Measurements from ENCODE around the gene STARD5. TPM values are rescaled to one million over a fixed set of nuclear protein-coding genes. Genes with fewer than 3 reads are reported as not detected.

STARD5 gene
- total and polyA plus RNA-seq, 2 of the 4 experiments (the other 2 are of a cell fraction): 5.0 to 22.8 TPM

DNA sequence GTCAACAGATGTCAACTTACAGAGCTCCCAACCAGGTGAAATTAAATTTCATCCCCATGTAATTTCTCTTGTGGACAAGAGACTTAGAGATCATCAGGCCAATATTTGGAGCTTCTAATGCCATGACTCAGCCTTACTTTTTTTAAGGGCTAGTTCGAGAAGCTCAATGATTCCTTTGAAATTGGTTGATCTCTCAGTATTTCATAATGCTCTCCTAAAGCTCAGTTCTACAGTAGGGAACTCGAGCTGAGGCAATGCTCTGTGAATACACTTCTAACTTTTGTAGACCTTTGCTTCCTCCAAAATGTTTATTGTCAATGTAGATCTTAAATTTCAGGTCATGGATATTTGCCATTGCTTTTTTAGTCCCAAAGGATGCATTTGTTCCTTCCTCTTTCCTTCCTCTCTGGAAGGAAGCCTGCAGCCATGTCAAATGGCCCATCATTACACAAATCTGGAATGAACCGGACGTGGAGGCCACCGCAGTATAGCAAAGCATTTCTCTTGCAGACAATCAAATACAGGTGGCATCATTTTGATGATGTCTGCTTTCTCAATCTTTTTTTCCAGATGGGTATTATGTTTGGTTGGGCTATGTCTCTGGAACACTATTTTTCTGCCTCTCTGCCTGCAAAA is 28.3 kb downstream of the STARD5 start:
- ATAC-seq (ENCODE audit: low read depth) (no peak; the same call in 1 of the 2 replicates), DNase-seq (no peak)
- Histone ChIP-seq H2BK15ac (ENCODE audit: low read depth, low read length) (no peak overlapping the region), H3K9me1 (ENCODE audit: insufficient read depth, low read length) (peaks cover 15% of the 10 kb centered on the region), H3K23ac (ENCODE audit: low read depth, low read length) (no peak overlapping the region), H2BK5ac (ENCODE audit: low read depth, low read length, poor library complexity, severe bottlenecking) (no peak overlapping the region), H3K79me1 (ENCODE audit: low read depth in 1 of 2, low read length in 2 of 2) (no peaks in the 10 kb centered on the region), H3K27ac (ENCODE audit: insufficient read depth, low read length) (no peak overlapping the region), H4K20me1 (ENCODE audit: insufficient read depth, low read length) (no peaks in the 10 kb centered on the region), H2BK120ac (ENCODE audit: low read depth, low read length) (no peak overlapping the region), H4K5ac (ENCODE audit: low read depth, low read length) (no peak overlapping the region), H4K8ac (ENCODE audit: low read depth in 2 of 2, low read length in 2 of 2) (no peak overlapping the region), H3K18ac (ENCODE audit: low read depth, low read length) (no peak overlapping the region), H2AFZ (replicated peaks; ENCODE audit: low read length, poor library complexity) (no peak overlapping the region), H2AK5ac (ENCODE audit: low read depth, low read length) (no peak overlapping the region), H2BK20ac (ENCODE audit: low read depth, low read length) (no peak overlapping the region), H3K9ac (ENCODE audit: low read depth, low read length) (no peak overlapping the region), H3K4me1 (ENCODE audit: control insufficient read depth, insufficient read depth, low read length) (no peaks in the 10 kb centered on the region), H3K4ac (ENCODE audit: low read depth, low read length) (no peak overlapping the region), H3K27me3 (ENCODE audit: control insufficient read depth, insufficient read depth, low read length) (no peaks in the 10 kb centered on the region), H3K4me3 (ENCODE audit: insufficient read depth, low read depth, low read length) (no peak overlapping the region), H3K14ac (replicated peaks; ENCODE audit: low read depth, low read length) (no peak overlapping the region), H4K91ac (ENCODE audit: insufficient read depth, low read depth, low read length) (no peak overlapping the region), H3K56ac (ENCODE audit: extremely low read depth, insufficient read depth, low read length) (no peak overlapping the region), H3K9me3 (ENCODE audit: control insufficient read depth, insufficient read depth, low read length) (no peaks in the 10 kb centered on the region), H3K36me3 (ENCODE audit: control insufficient read depth, insufficient read depth, low read length) (peaks cover 15% of the 10 kb centered on the region; the same call in 1 of the 2 replicates), H3K4me2 (ENCODE audit: low read depth, low read length) (no peak overlapping the region), H2AK9ac (replicated peaks; ENCODE audit: low read depth, low read length, poor library complexity) (no peak overlapping the region)
- no peak for TF ChIP-seq RAD21 (IDR thresholded peaks at IDR 0.05; ENCODE audit: low read length)
- TF ChIP-seq MAZ (IDR thresholded peaks at IDR 0.05; ENCODE audit: borderline replicate concordance, low read depth, low read length): no peak
- TF ChIP-seq POLR2A (IDR thresholded peaks at IDR 0.05; ENCODE audit: low read depth, low read length): no peak
- no peak for TF ChIP-seq RFX5 (IDR thresholded peaks at IDR 0.05; ENCODE audit: low read depth, low read length)
- TF ChIP-seq, protein P1, sequence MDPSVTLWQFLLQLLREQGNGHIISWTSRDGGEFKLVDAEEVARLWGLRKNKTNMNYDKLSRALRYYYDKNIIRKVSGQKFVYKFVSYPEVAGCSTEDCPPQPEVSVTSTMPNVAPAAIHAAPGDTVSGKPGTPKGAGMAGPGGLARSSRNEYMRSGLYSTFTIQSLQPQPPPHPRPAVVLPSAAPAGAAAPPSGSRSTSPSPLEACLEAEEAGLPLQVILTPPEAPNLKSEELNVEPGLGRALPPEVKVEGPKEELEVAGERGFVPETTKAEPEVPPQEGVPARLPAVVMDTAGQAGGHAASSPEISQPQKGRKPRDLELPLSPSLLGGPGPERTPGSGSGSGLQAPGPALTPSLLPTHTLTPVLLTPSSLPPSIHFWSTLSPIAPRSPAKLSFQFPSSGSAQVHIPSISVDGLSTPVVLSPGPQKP (IDR thresholded peaks at IDR 0.05; ENCODE audit: borderline replicate concordance, low read depth, low read length): no peak
- TF ChIP-seq, protein P2, sequence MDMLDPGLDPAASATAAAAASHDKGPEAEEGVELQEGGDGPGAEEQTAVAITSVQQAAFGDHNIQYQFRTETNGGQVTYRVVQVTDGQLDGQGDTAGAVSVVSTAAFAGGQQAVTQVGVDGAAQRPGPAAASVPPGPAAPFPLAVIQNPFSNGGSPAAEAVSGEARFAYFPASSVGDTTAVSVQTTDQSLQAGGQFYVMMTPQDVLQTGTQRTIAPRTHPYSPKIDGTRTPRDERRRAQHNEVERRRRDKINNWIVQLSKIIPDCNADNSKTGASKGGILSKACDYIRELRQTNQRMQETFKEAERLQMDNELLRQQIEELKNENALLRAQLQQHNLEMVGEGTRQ (IDR thresholded peaks at IDR 0.05; ENCODE audit: low read depth, low read length): no peak
- no peak for TF ChIP-seq CEBPB (IDR thresholded peaks at IDR 0.05; ENCODE audit: low read depth, low read length)
- TF ChIP-seq, protein P3, sequence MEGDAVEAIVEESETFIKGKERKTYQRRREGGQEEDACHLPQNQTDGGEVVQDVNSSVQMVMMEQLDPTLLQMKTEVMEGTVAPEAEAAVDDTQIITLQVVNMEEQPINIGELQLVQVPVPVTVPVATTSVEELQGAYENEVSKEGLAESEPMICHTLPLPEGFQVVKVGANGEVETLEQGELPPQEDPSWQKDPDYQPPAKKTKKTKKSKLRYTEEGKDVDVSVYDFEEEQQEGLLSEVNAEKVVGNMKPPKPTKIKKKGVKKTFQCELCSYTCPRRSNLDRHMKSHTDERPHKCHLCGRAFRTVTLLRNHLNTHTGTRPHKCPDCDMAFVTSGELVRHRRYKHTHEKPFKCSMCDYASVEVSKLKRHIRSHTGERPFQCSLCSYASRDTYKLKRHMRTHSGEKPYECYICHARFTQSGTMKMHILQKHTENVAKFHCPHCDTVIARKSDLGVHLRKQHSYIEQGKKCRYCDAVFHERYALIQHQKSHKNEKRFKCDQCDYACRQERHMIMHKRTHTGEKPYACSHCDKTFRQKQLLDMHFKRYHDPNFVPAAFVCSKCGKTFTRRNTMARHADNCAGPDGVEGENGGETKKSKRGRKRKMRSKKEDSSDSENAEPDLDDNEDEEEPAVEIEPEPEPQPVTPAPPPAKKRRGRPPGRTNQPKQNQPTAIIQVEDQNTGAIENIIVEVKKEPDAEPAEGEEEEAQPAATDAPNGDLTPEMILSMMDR (conservative IDR thresholded peaks at IDR 0.05; ENCODE audit: low read depth, low read length): no peak
- TF ChIP-seq MXI1 (IDR thresholded peaks at IDR 0.05; ENCODE audit: borderline replicate concordance, low read depth, low read length): no peak
- no peak for TF ChIP-seq CHD1 (IDR thresholded peaks at IDR 0.05; ENCODE audit: low read depth, low read length)
- TF ChIP-seq RCOR1 (IDR thresholded peaks at IDR 0.05; ENCODE audit: insufficient replicate concordance, low read length): no peak
- TF ChIP-seq FOS (IDR thresholded peaks at IDR 0.05; ENCODE audit: low read depth, low read length): no peak
- TF ChIP-seq NFE2L2 (IDR thresholded peaks at IDR 0.05; ENCODE audit: low read depth, low read length): no peak
- no peak for TF ChIP-seq BHLHE40 (IDR thresholded peaks at IDR 0.05; ENCODE audit: low read depth, low read length)
- no peak for TF ChIP-seq MAFK (IDR thresholded peaks at IDR 0.05; ENCODE audit: low read depth, low read length)
- TF ChIP-seq SMC3 (IDR thresholded peaks at IDR 0.05; ENCODE audit: low read depth, low read length): no peak
- no TSS peak for BruUV-seq (replicated peaks)
- ChIA-PET POLR2A (ENCODE audit: unreplicated experiment) (no interaction called here), CTCF (no interaction called here)
- intact Hi-C loops (cut with micrococcal nuclease): no loop called here
- dilution Hi-C loops (cut with HindIII; ENCODE audit: low sequenced_read_pairs, unreplicated experiment): no loop called here
- in situ Hi-C loops (cut with MboI; ENCODE audit: low sequenced_read_pairs): no loop called here
- WGBS, 2 experiments (ENCODE audit: extremely low coverage in 2 of 2, insufficient read length in 1 of 2): no CpG with 5 or more reads among the region's 5 CpGs

All from IMR-90 (cell line).